Measurements from ENCODE around the gene ACTA2.

DNA sequence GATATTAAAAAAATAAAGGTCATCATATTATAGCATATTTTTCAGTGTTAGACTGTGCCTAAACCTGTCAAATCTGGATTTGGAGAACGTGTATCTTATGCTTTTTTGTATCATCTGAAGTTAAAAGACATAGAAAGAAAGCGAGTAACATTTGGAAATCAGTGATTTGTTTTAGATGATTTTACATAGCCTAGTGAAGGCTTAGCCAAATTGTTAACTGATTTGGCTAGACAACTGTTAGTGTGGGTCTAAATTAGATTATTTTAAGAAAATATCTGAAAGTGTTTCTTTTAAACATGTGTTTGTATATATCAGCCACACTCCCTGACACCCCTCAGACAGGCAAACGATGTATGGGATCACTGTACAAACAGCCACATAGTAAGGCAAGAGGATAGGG lies 35.6 kb downstream of the ACTA2 start:
- TF ChIP-seq CTCF (conservative IDR thresholded peaks at IDR 0.05) (no peak), EZH2 (IDR thresholded peaks at IDR 0.05; ENCODE audit: low read depth) (no peak)

Measured in PC-9 (cell line).